HG03354 (cell line): Measurements from ENCODE around the gene AFG1L.

Source experiments
- ATAC-seq: cut with Tn5 transposase; IDR thresholded peaks from one replicate; pipeline ENCODE4 v1.9.1; 2021; ENCODE audit warnings: mild to moderate bottlenecking; ENCODE audit not compliant: unreplicated experiment, poor library complexity, severe bottlenecking

The AFG1L gene

DNA sequence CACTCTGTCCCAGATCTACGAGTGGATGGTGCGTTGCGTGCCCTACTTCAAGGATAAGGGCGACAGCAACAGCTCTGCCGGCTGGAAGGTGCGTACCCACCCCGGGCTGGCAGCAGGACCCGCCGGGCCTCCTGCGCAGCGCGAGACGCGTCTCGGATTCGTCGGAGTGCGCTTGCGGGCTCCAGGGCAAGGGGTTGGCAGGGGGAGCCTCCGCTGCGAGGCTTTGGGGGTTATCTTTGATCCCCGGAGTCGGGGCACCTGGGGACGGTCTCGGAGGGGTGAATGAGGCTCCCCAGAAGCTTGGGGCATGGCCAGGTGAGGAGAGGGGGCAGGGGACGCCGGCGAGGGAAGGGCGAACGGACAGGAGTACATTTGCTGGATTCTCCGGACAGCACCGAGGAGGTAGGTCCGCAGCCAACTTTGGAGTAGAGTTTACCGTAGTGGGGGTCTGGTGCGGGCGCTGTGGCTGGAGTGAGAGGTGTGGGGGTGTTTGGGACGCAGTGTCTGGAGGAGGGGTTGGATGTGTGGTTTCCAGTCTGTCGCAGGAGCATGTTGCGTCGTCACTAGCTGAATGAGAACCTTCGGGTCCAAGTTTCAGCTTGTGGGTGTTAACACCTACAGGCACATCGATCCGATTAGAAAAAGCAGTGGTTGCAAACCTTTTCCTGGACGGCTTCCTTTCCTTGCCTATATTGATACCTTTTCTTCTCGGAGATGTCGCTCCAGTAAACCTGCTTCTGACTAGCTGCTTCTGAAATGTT is 267.1 kb downstream of the AFG1L start:
- ATAC-seq, result no peak

DNA sequence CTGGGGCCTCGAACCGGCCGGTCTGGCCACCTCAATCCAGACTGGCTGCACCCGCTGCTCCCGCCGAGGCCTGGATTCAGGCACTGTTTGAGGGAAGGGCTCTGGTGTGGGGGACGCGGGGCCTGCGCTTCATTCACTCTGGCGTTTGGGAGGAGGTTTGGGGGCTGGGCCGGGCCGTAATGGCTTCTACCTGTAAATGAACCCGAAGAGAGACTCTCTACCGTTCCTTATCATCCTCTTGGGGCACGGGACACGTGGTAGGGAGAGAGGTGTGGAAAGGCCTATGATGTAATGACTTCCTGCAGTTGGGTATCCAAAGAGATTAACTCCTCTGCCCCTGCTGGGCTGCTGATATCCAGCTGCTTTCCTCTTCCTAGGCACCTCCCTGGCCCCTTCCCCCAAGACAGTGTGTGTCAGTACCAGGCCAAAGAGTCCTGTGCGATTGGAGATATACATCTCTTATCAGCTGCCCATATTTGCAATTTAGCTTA is 267.7 kb downstream of the AFG1L start:
- no peak for ATAC-seq

DNA sequence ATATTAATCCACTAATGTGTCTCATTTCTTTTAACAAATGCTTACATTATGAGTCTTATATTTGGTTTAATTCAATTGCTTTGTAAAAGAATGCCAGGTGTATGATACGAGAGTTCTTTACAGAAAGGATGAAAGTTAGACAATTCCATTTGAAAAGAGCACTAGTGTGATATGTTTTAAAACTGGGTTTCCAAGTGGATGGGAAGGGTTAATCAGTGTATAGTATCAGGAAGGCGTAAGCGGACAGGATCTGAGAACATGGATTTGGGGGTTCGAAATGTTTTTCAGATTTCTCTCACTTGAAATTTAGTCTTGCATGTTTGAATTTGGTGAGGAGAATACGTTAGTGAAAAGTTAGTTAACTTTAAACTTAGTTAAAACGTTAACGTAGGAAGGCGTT is 268.4 kb downstream of the AFG1L start:
- no peak for ATAC-seq

DNA sequence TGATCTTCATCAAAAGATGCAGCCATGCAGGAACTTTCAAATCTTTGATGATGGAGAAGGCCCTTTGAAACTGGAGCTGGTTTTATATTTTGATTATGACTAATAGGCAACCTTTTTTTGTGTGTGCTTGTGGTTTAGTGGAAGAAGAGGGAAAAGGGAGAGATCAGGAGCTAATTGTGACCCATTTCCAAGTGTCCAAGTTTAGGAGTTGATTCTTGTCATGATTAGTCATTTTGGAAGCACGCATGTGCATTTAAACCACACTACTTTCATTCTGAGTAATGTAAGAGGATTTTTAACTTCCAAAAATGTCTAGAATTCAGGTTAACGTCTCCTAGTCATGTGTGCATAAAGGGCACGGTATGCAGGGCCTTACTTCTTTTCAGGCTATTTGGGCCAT is 269.3 kb downstream of the AFG1L start:
- ATAC-seq, result no peak

DNA sequence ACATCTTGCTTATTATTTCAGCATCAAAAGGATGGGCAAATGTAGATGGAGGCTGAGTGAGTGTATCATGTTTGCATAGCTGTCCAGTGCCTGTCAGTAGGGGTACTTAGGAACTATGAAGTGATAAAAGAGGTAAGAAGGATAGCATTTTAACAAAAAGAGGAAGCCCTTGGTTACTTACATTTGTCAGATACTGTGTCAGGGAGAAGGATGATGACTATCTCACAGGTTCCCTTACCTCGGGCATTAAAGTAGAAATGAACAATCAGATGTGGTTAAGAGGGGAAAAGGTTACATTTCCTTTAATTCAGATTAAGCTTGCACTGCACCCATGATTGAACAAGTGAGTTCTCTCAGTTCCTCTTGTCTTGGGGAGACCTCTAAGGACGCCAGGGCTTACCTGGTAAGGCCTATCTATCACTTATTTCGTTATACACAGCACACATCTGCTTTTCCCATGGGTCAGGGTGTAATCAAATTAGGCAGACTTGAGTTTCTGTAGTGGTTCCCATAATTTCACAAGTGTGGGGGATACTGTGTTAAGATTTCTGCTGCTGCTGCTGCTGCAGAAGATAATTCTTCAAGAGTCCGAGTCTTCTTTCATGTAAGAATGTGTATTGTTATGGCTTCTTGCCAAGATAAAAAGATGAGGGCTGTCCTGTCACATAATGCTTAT is 270.4 kb downstream of the AFG1L start:
- ATAC-seq, result peak; percentile 78

DNA sequence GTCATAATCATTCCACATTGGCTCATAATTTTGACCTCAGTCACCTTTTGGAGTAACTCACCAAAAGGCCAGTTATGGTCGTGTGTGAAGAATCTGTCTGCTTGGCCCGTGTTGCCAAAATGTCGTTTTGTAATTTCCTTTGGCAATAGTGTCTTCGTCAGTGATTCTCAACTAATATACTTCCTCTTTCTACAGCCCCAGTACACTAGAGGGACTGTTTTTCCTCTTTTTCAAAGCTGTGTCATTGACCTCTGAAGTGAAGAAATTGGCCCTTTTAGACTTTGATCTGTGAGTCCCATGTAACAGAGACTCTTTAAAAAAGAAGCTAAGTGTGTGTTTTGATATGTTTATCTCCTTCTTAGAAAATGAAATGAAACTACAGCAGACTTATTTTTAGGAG is 271.0 kb downstream of the AFG1L start:
- peak; percentile 38 for ATAC-seq

DNA sequence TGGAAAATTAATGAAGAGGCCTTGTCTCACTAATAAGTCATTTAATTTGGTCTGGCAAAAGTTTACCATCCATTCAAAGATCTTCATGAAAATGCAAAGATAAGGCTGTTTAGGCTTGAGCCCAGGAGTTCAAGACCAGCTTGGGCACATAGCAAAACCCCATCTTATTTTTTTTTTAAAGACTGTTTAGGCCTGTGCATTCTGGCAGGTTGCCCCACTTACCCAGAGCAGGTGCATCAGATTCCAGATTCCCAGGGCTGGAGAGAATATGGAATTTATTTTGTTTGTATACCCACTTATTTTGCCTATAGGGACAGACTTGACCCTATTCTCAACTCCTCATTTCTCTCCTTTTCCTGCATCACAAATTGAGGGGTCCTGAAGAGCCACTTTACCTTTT is 271.6 kb downstream of the AFG1L start:
- no peak for ATAC-seq

DNA sequence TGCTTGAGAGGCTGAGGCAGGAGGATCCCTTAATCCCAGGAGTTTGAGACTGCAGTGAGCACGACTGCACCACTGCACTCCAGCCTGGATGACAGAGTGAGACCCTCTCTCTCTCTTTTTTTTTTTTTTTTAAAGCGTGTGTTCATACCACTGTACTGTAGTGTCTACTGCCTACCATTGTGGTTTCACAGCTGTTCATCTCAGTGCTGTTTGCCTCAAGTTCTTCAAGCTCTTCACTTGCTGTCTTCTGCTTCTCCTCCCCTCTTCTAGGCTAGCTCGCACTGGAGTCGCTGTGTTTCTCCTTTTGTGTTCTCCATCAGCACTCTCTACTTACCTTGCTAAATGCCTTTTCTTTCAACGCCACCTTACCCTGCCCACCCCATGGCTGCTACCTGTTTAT is 273.2 kb downstream of the AFG1L start:
- ATAC-seq, result no peak

DNA sequence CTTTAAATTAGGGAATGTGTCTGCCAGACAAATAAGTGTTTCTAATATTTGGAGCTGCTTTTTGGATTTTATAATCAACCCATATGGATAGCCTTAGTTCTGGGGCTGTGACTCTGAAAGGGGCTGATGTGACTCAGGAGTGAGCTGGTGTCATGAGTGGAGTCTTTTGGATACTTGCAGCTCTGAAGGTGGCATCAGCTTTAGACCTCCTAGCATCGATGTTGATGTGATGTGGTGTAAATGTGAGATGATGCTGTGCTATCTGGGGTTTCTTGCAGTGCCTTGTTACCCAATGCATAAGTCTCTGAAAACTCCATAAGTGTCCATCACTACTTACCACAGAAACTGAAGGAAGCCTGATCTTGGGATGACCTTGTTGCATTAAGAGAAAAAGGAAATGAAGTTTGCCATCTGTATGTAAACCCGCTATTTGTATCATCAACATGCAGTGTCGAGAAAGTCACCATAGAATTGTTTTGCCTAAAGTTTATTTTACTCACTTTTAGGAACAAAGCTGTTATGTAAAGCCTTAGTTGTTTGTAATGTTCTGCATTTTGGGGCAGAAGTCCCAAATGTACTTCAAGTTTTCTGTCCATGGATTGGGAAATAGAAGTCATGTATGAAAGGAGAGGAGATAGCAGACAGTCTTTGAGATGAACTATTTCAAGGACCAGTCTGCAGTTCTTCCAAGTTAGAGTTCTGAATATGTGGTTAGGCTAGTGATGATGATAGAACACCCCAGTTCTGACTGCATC is 273.9 kb downstream of the AFG1L start:
- ATAC-seq, result no peak

DNA sequence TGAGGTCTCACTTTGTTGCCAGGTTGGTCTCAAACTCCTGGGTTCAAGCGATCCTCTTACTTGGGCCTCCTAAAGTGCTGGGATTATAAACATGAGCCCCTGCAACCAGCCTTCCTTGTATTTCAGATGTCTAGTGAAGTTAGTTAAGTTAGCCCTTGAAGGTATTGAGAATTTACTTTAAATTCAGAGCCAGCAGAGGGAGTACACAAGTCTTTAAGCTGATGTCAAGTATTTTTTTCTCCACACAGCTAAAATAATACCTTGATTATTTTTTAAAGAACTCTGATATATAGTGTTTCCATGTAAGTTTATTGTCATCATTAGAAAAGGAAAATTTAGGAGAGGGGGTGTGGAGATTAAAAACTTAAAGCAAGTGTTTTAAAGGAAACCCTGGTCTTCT is 275.7 kb downstream of the AFG1L start:
- ATAC-seq, result no peak

DNA sequence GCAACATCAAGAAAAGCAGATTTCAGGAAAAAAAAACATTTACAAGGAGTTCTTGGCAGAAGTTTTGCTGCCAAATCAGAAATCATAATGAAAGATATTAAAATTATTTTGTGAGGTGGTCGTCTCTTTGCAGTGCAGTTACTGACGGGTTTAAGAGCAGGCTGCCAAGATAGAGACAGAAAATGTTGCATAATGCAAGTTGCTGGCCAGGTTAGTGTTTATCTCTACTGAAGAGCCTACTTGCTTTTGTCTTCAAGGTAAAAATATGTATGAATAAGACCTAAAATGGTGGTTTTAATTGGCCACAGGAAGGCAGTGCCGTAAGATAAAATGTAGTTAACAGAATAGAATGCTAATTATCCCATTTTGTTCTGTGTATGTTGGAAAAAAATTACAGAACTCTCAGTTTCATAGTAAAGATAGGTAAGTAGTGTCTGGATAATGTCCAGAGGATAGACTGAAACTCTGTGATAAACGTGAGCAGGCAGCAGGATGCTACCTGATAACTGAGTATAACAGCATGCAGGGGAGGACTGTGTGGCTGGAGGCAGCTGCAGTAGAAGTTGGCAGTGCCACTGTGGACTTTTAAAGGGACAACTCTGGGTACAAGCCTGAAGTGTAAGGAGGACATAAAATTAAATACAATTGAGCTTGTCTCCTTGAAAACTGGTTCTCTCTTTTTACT is 279.7 kb downstream of the AFG1L start:
- ATAC-seq, result no peak
